Measurements from ENCODE around the gene CDC45. TPM values are rescaled to one million over a fixed set of nuclear protein-coding genes. Genes with fewer than 3 reads are reported as not detected.

CDC45 gene
- total RNA-seq, 1 donor, result 22.9 TPM

GRCh38 chr22:19495562-19496323, 16.0 kb downstream of the CDC45 start:
- peak; percentile 62 for DNase-seq (ENCODE audit: low read depth)
- TF ChIP-seq CTCF (IDR thresholded peaks at IDR 0.05; ENCODE audit: insufficient read depth, low read length), result no peak

GRCh38 chr22:19496324-19496630, 16.6 kb downstream of the CDC45 start:
- TF ChIP-seq CTCF (IDR thresholded peaks at IDR 0.05; ENCODE audit: insufficient read depth, low read length), result no peak
- no peak overlapping the region for H3K4me3 ChIP-seq (ENCODE audit: low read depth, low read length)
- DNase-seq (ENCODE audit: low read depth), result no peak

More at GRCh38 chr22:19495562-19496323, 16.0 kb downstream of the CDC45 start:
- H3K4me3 ChIP-seq (ENCODE audit: low read depth, low read length), result no peak overlapping the region

- H3K4me3 ChIP-seq (ENCODE audit: low read depth, low read length), result no peak overlapping the region
- no peak for TF ChIP-seq CTCF (IDR thresholded peaks at IDR 0.05; ENCODE audit: insufficient read depth, low read length)
- DNase-seq (ENCODE audit: low read depth), result peak; percentile 64
These were observed 17.5 kb downstream of the CDC45 start for GRCh38 chr22:19497245-19497644.

- no peak for DNase-seq (ENCODE audit: low read depth)
- no peak overlapping the region for H3K4me3 ChIP-seq (ENCODE audit: low read depth, low read length)
- no peak for TF ChIP-seq CTCF (IDR thresholded peaks at IDR 0.05; ENCODE audit: insufficient read depth, low read length)
These were observed 18.6 kb downstream of the CDC45 start for GRCh38 chr22:19498154-19498865.

GRCh38 chr22:19498866-19499190, 19.1 kb downstream of the CDC45 start:
- H3K4me3 ChIP-seq (ENCODE audit: low read depth, low read length), result no peak overlapping the region
- no peak for TF ChIP-seq CTCF (IDR thresholded peaks at IDR 0.05; ENCODE audit: insufficient read depth, low read length)
- no peak for DNase-seq (ENCODE audit: low read depth)

- DNase-seq (ENCODE audit: low read depth), result no peak
- H3K4me3 ChIP-seq (ENCODE audit: low read depth, low read length), result no peak overlapping the region
- TF ChIP-seq CTCF (IDR thresholded peaks at IDR 0.05; ENCODE audit: insufficient read depth, low read length), result no peak
These were observed 19.6 kb downstream of the CDC45 start for GRCh38 chr22:19499236-19499879.
